GM12865 (cell line): ENCODE measurements around the gene PRSS33.

Experiments
- DNase-seq: peaks from one replicate; pipeline ENCODE4 v3.0.0; 2010; ENCODE audit warnings: low read depth
- H3K4me3 ChIP-seq: 2 replicates; pipeline ENCODE4 v1.5.1; 2011; ENCODE audit warnings: mild to moderate bottlenecking, low read depth, low read length, control low read depth
- TF ChIP-seq, protein P1 (sequence below): IDR thresholded peaks from 2 replicates; pipeline ENCODE4 v1.5.1; 2011; ENCODE audit warnings: low read length, control low read depth, low read depth, inconsistent platforms; ENCODE audit not compliant: insufficient read depth; ENCODE audit errors: missing control alignments

Gene PRSS33

DNA sequence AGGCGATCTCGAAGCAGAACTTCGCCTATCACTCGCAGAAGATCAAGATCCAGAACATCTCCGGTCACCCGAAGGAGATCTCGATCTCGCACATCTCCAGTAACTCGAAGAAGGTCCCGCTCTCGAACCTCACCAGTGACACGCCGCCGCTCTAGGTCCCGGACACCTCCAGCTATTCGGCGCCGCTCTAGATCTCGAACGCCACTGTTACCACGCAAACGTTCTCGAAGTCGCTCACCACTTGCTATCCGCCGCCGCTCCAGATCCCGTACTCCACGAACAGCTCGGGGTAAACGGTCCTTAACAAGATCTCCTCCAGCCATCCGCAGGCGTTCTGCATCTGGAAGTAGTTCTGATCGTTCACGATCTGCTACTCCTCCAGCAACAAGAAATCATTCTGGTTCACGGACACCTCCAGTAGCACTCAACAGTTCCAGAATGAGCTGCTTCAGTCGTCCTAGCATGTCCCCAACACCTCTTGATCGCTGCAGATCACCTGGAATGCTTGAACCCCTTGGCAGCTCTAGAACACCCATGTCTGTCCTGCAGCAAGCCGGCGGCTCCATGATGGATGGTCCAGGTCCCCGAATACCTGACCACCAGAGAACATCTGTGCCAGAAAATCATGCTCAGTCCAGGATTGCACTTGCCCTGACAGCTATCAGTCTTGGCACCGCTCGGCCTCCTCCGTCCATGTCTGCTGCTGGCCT lies 20.8 kb downstream of the PRSS33 start:
- TF ChIP-seq, protein P1, sequence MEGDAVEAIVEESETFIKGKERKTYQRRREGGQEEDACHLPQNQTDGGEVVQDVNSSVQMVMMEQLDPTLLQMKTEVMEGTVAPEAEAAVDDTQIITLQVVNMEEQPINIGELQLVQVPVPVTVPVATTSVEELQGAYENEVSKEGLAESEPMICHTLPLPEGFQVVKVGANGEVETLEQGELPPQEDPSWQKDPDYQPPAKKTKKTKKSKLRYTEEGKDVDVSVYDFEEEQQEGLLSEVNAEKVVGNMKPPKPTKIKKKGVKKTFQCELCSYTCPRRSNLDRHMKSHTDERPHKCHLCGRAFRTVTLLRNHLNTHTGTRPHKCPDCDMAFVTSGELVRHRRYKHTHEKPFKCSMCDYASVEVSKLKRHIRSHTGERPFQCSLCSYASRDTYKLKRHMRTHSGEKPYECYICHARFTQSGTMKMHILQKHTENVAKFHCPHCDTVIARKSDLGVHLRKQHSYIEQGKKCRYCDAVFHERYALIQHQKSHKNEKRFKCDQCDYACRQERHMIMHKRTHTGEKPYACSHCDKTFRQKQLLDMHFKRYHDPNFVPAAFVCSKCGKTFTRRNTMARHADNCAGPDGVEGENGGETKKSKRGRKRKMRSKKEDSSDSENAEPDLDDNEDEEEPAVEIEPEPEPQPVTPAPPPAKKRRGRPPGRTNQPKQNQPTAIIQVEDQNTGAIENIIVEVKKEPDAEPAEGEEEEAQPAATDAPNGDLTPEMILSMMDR: no peak
- no peak overlapping the region for H3K4me3 ChIP-seq
- no peak for DNase-seq

DNA sequence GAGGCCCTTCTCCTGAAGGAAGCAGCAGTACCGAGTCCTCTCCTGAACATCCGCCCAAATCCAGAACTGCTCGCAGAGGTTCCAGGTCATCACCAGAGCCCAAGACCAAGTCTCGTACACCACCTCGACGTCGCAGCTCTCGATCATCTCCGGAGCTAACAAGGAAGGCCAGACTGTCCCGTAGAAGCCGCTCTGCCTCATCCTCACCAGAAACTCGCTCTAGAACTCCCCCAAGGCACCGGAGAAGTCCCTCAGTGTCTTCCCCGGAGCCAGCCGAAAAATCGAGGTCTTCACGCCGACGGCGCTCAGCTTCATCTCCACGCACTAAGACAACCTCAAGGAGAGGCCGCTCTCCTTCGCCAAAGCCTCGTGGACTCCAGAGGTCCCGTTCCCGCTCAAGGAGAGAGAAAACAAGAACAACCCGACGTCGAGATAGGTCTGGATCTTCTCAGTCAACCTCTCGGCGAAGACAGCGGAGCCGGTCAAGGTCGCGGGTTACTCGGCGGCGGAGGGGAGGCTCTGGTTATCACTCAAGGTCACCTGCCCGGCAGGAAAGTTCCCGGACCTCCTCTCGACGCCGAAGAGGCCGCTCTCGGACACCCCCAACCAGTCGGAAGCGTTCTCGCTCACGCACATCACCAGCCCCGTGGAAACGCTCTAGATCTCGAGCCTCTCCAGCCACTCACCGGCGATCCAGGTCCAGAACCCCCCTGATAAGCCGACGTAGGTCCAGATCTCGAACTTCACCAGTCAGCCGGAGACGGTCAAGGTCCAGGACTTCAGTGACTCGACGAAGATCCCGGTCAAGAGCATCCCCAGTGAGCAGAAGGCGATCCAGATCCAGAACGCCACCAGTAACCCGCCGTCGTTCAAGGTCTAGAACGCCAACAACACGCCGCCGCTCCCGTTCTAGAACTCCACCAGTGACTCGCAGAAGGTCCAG lies 21.6 kb downstream of the PRSS33 start:
- TF ChIP-seq, protein P1: no peak
- DNase-seq: no peak
- no peak overlapping the region for H3K4me3 ChIP-seq

DNA sequence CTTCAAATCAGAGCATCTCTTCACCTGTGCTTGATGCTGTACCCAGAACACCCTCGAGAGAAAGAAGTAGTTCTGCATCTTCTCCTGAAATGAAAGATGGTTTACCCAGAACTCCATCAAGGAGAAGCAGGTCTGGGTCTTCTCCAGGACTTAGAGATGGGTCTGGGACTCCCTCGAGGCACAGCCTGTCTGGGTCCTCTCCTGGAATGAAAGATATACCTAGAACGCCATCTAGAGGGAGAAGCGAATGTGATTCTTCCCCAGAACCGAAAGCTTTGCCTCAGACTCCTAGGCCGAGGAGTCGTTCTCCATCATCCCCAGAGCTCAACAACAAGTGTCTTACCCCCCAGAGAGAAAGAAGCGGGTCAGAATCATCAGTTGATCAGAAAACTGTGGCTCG lies 22.6 kb downstream of the PRSS33 start:
- DNase-seq: no peak
- TF ChIP-seq, protein P1: no peak

DNA sequence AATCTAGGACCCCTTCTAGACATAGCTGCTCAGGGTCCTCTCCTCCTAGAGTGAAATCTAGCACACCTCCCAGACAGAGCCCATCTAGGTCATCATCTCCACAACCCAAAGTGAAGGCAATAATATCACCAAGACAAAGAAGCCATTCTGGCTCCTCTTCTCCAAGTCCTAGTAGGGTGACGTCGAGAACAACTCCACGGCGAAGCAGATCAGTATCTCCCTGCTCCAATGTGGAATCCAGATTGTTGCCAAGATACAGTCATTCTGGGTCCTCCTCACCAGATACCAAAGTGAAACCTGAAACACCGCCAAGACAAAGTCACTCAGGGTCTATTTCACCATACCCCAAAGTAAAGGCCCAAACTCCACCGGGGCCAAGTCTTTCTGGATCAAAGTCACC lies 24.2 kb downstream of the PRSS33 start:
- no peak overlapping the region for H3K4me3 ChIP-seq
- no peak for DNase-seq
- TF ChIP-seq, protein P1: no peak

More for the DNA sequence above, 22.6 kb downstream of the PRSS33 start:
- H3K4me3 ChIP-seq: no peak overlapping the region

DNA sequence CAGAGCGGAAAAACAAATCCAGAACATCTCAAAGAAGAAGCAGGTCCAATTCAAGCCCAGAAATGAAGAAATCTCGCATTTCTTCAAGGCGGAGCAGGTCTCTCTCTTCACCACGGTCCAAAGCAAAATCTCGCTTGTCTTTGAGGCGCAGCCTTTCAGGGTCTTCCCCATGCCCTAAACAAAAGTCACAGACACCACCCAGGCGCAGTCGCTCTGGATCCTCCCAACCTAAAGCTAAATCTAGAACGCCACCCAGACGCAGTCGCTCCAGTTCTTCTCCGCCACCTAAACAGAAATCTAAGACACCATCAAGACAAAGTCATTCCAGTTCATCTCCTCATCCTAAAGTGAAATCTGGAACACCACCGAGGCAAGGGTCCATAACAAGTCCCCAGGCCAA lies 24.6 kb downstream of the PRSS33 start:
- H3K4me3 ChIP-seq: no peak overlapping the region
- DNase-seq: no peak
- TF ChIP-seq, protein P1: no peak

DNA sequence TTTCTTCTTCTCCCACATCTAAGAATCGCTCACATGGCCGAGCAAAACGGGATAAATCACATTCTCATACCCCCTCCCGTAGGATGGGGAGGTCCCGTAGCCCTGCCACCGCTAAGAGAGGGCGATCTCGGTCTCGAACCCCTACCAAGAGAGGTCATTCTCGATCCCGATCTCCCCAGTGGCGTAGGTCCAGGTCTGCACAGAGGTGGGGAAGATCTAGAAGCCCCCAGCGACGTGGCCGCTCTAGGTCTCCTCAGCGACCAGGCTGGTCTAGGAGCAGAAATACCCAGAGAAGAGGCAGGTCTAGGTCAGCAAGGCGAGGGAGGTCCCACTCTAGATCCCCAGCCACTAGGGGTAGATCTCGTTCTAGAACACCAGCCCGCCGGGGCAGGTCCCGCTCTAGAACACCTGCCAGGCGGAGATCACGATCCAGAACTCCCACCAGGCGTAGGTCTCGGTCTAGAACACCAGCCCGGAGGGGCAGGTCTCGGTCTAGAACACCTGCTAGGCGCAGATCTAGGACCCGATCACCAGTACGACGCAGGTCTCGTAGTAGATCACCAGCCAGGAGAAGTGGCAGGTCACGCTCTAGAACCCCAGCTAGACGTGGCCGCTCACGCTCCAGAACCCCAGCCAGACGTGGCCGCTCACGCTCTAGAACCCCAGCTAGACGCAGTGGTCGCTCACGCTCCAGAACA lies 25.3 kb downstream of the PRSS33 start:
- H3K4me3 ChIP-seq: no peak overlapping the region
- no peak for DNase-seq
- TF ChIP-seq, protein P1: no peak
